ENCODE data around the gene TPM3. TPM values are rescaled to one million over a fixed set of nuclear protein-coding genes. Genes with fewer than 3 reads are reported as not detected.

TPM3 gene
- polyA plus RNA-seq, 3 donors, result 418 to 1,159 (median 1,153) TPM

DNA sequence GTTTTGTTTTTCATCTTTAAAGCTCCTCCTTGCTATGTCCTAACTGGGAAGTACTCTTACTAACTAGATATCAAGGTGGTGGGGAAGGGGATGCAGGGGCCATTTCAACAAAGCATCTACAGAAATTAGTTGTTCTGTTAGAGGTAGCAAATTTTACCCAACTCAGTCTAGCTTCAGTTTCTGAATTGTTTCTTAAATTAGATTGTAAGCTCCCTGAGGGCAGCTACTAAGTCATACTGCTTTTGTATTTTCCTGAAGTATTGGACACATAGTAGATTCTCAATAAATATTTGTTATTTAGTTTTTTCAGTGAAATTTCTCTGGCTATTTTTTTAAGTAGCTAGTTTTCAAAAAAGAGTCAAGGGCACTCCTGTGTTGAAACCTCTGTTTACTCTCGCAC, 30.6 kb upstream of the TPM3 start:
- Histone ChIP-seq H3K4me1 (ENCODE audit: control insufficient read depth in 1 of 2, insufficient read depth in 2 of 2, low read length in 2 of 2) (peaks cover 31 to 43% of the 10 kb centered on the region in 2 donors), H3K27me3 (ENCODE audit: control insufficient read depth in 2 of 2, insufficient read depth in 2 of 2, low read length in 2 of 2) (no peaks in the 10 kb centered on the region), H3K36me3 (replicated peaks in 1 of 2; ENCODE audit: control insufficient read depth in 1 of 2, insufficient read depth in 2 of 2, low read length in 2 of 2) (peaks cover 21 to 48% of the 10 kb centered on the region in 2 donors), H3K4me3 (replicated peaks in 1 of 3; ENCODE audit: low read depth in 2 of 3, low read length in 3 of 3) (peak overlapping the region in 1 of 3 experiments; percentile 92), H3K9me3 (replicated peaks in 1 of 2; ENCODE audit: control insufficient read depth in 1 of 2, insufficient read depth in 1 of 2, low read length in 2 of 2) (no peaks in the 10 kb centered on the region), H3K79me2 (ENCODE audit: insufficient read depth, low read length) (peaks cover 96% of the 10 kb centered on the region), H3K27ac (ENCODE audit: low read depth in 1 of 2, low read length in 2 of 2) (peak overlapping the region in 1 of 2 donors; percentile 87), H3K4me2 (replicated peaks; ENCODE audit: extremely low read depth, low read length, poor library complexity, severe bottlenecking) (peak overlapping the region; percentile 89), H4K20me1 (ENCODE audit: insufficient read depth, low read length) (peaks cover 44% of the 10 kb centered on the region), H2AFZ (ENCODE audit: insufficient read depth, low read depth, low read length, poor library complexity, severe bottlenecking) (no peak overlapping the region), H3K9ac (ENCODE audit: insufficient read depth, low read length, poor library complexity, severe bottlenecking) (no peak overlapping the region)
- no peak for DNase-seq
- no CpG with 5 or more reads among the region's 1 CpG for WGBS (ENCODE audit: insufficient coverage)
- Mint-ChIP-seq H3K27me3 (ENCODE audit: low read depth in 3 of 3) (peaks cover 0 to 5% (median 0%) of the 10 kb centered on the region in 3 donors), H3K4me1 (peaks cover 58% of the 10 kb centered on the region), H3K36me3 (peaks cover 34 to 46% of the 10 kb centered on the region in 2 donors), H3K4me3 (peak overlapping the region; percentile 82 to 96), H3K9me3 (no peaks in the 10 kb centered on the region), H3K27ac (peak overlapping the region in 6 of 7 donors; percentile 92 to 100 (median 98))
- intact Hi-C loops (cut with micrococcal nuclease), result loop anchor here in 1 of 2 donors (5.0 kb wide), 3 partner anchors 40 to 335 kb away; partner anchors contain the start of genes HAX1 and UBE2Q1
- TF ChIP-seq, protein P1, sequence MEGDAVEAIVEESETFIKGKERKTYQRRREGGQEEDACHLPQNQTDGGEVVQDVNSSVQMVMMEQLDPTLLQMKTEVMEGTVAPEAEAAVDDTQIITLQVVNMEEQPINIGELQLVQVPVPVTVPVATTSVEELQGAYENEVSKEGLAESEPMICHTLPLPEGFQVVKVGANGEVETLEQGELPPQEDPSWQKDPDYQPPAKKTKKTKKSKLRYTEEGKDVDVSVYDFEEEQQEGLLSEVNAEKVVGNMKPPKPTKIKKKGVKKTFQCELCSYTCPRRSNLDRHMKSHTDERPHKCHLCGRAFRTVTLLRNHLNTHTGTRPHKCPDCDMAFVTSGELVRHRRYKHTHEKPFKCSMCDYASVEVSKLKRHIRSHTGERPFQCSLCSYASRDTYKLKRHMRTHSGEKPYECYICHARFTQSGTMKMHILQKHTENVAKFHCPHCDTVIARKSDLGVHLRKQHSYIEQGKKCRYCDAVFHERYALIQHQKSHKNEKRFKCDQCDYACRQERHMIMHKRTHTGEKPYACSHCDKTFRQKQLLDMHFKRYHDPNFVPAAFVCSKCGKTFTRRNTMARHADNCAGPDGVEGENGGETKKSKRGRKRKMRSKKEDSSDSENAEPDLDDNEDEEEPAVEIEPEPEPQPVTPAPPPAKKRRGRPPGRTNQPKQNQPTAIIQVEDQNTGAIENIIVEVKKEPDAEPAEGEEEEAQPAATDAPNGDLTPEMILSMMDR (IDR thresholded peaks at IDR 0.05), result no peak

DNA sequence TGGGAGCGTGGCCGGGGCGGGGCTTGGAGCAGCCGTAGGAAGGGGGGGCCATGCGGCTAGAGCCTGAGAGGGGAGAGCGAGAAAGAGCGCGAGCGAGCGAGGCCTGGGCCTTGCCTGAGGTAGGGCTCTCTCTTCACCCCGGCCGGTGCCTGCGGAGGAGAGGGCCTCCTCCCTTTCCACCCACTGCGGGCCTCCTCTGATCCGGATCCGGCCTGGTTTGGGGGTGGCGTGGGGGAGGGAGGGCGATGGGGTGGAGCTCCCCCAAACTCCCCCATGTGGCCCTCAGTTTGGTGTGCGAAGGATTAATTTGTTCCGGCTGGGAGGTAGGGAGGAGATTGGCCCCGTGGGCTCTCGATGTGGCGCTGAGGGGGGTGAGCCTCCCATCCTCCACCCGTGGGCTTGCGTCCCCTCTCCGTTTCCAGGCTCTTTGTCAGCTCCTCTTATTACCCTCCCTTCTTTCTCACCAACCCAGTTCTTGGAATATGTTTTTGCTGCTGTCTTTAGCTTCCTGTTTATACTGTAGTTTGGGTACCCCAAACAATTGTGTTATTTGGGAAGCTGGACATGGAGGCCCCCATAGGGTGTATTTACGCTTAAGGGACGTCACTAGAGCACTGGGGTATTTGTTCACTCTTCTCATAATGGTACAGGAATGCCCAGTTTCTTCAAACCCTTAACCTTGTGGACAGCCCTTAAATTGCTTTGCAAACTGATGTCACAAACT, 29.5 kb upstream of the TPM3 start:
- TF ChIP-seq, protein P1 (IDR thresholded peaks at IDR 0.05), result no peak
- Histone ChIP-seq H3K4me3 (replicated peaks in 1 of 3; ENCODE audit: low read depth in 2 of 3, low read length in 3 of 3) (peak overlapping the region; percentile 92 to 97 (median 96)), H3K36me3 (replicated peaks in 1 of 2; ENCODE audit: control insufficient read depth in 1 of 2, insufficient read depth in 2 of 2, low read length in 2 of 2) (peaks cover 16 to 48% of the 10 kb centered on the region in 2 donors), H3K9me3 (replicated peaks in 1 of 2; ENCODE audit: control insufficient read depth in 1 of 2, insufficient read depth in 1 of 2, low read length in 2 of 2) (no peaks in the 10 kb centered on the region), H3K79me2 (ENCODE audit: insufficient read depth, low read length) (peaks cover 96% of the 10 kb centered on the region), H2AFZ (ENCODE audit: insufficient read depth, low read depth, low read length, poor library complexity, severe bottlenecking) (peak overlapping the region; percentile 63), H3K4me2 (replicated peaks; ENCODE audit: extremely low read depth, low read length, poor library complexity, severe bottlenecking) (peak overlapping the region; percentile 89), H3K27ac (ENCODE audit: low read depth in 1 of 2, low read length in 2 of 2) (peak overlapping the region; percentile 87 to 100), H4K20me1 (ENCODE audit: insufficient read depth, low read length) (peaks cover 38% of the 10 kb centered on the region), H3K4me1 (ENCODE audit: control insufficient read depth in 1 of 2, insufficient read depth in 2 of 2, low read length in 2 of 2) (peaks cover 31 to 36% of the 10 kb centered on the region in 2 donors), H3K9ac (ENCODE audit: insufficient read depth, low read length, poor library complexity, severe bottlenecking) (peak overlapping the region; percentile 99), H3K27me3 (ENCODE audit: control insufficient read depth in 2 of 2, insufficient read depth in 2 of 2, low read length in 2 of 2) (no peaks in the 10 kb centered on the region)
- H3K36me3 Mint-ChIP-seq, result peaks cover 32 to 45% of the 10 kb centered on the region in 2 donors
- WGBS (ENCODE audit: insufficient coverage), result 3% methylated on average over 4 of the region's 28 CpGs
- H3K4me3 Mint-ChIP-seq, result peak overlapping the region; percentile 82 to 96
- H3K27ac Mint-ChIP-seq, result peak overlapping the region; percentile 92 to 100 (median 97)
- H3K4me1 Mint-ChIP-seq, result peaks cover 50% of the 10 kb centered on the region
- intact Hi-C loops (cut with micrococcal nuclease), result loop anchor here in 1 of 2 donors (5.0 kb wide), 3 partner anchors 39 to 336 kb away; partner anchors contain the start of genes HAX1 and UBE2Q1
- peaks cover 0 to 5% (median 1%) of the 10 kb centered on the region in 3 donors for H3K27me3 Mint-ChIP-seq (ENCODE audit: low read depth in 3 of 3)
- DNase-seq, result peak; percentile 24 to 54 (median 49)
- H3K9me3 Mint-ChIP-seq, result no peaks in the 10 kb centered on the region

Data from CD14-positive monocyte (primary cell).